Body of pancreas (tissue), 4 donors: ENCODE data around the gene ART3.

Experiments used
- POLR2A ChIP-seq, 3 donors: fragments of 450-650 bp; IDR thresholded peaks; one replicate each; pipeline ENCODE4 v1.6.1; 2016; ENCODE audit warnings: antibody characterized with exemption in 3 of 3, mild to moderate bottlenecking in 2 of 3
- TF ChIP-seq, protein P1 (sequence below), 7 experiments: fragments of 450-650 bp in 4 of 7; fragments of 200-600 bp in 3 of 7; sonication (generic) in 3 of 7; IDR thresholded peaks; one replicate each; pipeline ENCODE4 v1.5.1; 2016 to 2019; ENCODE audit warnings: antibody characterized with exemption in 7 of 7

DNA sequence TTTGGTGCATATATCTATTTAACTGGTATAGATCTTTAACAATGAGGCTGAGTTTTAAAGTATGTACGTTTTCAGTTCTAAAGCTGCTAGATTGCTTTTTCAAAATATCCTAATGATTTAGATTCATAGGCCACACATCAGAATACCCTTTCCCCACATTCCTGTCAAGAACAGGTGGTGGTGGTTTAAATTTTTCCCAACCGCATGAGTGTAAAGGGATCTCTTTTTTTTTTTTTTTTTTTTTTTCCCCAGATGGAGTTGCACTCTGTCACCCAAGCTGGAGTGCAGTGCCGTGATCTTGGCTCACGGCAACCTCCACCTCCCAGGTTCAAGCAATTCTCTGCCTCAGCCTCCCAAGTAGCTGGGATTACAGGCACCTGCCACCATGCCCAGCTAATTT, 45.7 kb downstream of the ART3 start:
- TF ChIP-seq, protein P1, sequence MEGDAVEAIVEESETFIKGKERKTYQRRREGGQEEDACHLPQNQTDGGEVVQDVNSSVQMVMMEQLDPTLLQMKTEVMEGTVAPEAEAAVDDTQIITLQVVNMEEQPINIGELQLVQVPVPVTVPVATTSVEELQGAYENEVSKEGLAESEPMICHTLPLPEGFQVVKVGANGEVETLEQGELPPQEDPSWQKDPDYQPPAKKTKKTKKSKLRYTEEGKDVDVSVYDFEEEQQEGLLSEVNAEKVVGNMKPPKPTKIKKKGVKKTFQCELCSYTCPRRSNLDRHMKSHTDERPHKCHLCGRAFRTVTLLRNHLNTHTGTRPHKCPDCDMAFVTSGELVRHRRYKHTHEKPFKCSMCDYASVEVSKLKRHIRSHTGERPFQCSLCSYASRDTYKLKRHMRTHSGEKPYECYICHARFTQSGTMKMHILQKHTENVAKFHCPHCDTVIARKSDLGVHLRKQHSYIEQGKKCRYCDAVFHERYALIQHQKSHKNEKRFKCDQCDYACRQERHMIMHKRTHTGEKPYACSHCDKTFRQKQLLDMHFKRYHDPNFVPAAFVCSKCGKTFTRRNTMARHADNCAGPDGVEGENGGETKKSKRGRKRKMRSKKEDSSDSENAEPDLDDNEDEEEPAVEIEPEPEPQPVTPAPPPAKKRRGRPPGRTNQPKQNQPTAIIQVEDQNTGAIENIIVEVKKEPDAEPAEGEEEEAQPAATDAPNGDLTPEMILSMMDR (IDR thresholded peaks at IDR 0.05), result no peak
- TF ChIP-seq POLR2A (IDR thresholded peaks at IDR 0.05), result no peak
